ENCODE measurements around the gene ZNF385D.

DNA sequence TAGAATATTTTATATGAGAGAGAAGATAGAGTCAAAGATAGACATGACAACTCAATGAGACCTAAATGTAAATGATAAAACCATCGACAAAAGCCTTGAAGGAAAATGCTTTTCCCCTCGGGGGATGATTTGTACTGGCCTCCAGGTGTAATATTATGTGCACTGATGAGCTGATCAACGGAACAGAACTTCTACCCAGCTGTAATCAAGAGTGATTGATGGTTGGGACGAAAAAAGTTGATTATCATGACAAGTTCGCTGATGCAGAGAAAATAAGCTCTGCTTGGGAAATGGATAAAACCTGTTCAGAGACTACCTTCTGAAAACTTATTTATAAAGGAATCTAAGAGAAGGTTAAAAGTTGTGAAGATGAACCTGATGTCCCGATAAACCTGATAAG lies 210.7 kb downstream of the ZNF385D start:
- TF ChIP-seq POLR2AphosphoS5 (IDR thresholded peaks at IDR 0.05; ENCODE audit: borderline replicate concordance, low read depth, low read length): no peak
- TF ChIP-seq EZH2 (IDR thresholded peaks at IDR 0.05): no peak

Measured in SK-N-MC (cell line).